GM10266 (cell line): ENCODE results near the gene CELF1.
A peak's percentile ranks its signal among the peaks of the same experiment; 100 is the strongest.

Experiments used
- DNase-seq: peaks from one replicate; pipeline ENCODE4 v3.0.0; 2012; ENCODE audit errors: extremely low spot score
- CTCF ChIP-seq: IDR thresholded peaks from 2 replicates; pipeline ENCODE4 v1.5.1; 2012; ENCODE audit warnings: mild to moderate bottlenecking, low read depth; ENCODE audit not compliant: control insufficient read depth, insufficient read depth; ENCODE audit errors: missing control alignments

The CELF1 gene

GRCh38 chr11:47572715-47573255, 19.9 kb upstream of the CELF1 start:
- no peak for TF ChIP-seq CTCF
- DNase-seq: no peak

- TF ChIP-seq CTCF: no peak
- DNase-seq: peak; percentile 1
Observed at GRCh38 chr11:47571895-47572294, 19.0 kb upstream of the CELF1 start.

- DNase-seq: no peak
- no peak for TF ChIP-seq CTCF
Observed at GRCh38 chr11:47571357-47571729, 18.4 kb upstream of the CELF1 start.

GRCh38 chr11:47570651-47571356, 17.9 kb upstream of the CELF1 start:
- TF ChIP-seq CTCF: no peak
- DNase-seq: peak; percentile 2

GRCh38 chr11:47569646-47570045, 16.7 kb upstream of the CELF1 start:
- no peak for DNase-seq
- no peak for TF ChIP-seq CTCF

GRCh38 chr11:47566149-47566698, 13.3 kb upstream of the CELF1 start:
- DNase-seq: no peak
- TF ChIP-seq CTCF: no peak
